GM18498 (cell line): ENCODE results near the gene DUOX1.

Experiments
- ATAC-seq: cut with Tn5 transposase; IDR thresholded peaks from one replicate; pipeline ENCODE4 v1.9.1; 2021; ENCODE audit warnings: mild to moderate bottlenecking, moderate library complexity; ENCODE audit not compliant: unreplicated experiment

Gene DUOX1

GRCh38 chr15:45185903-45186770 is 56.3 kb downstream of the DUOX1 start:
- no peak for ATAC-seq

- no peak for ATAC-seq
Observed at GRCh38 chr15:45186771-45187577, 57.2 kb downstream of the DUOX1 start.

- ATAC-seq = no peak
Observed at GRCh38 chr15:45187578-45187893, 57.7 kb downstream of the DUOX1 start.

GRCh38 chr15:45187894-45188830 is 58.4 kb downstream of the DUOX1 start, which contains the start of gene SHF:
Gene SHF, minus strand, starts transcription at chr15:45187966. Its CDS starts 15 bp downstream, at chr15:45187951.
- ATAC-seq = no peak

GRCh38 chr15:45197512-45197911 is 67.7 kb downstream of the DUOX1 start:
- ATAC-seq = no peak

- peak; percentile 62 for ATAC-seq
Observed at GRCh38 chr15:45198337-45199135, 68.7 kb downstream of the DUOX1 start.

GRCh38 chr15:45199136-45199810 is 69.5 kb downstream of the DUOX1 start:
- ATAC-seq = peak; percentile 8

- ATAC-seq = peak; percentile 42
Observed at GRCh38 chr15:45200001-45200798, 70.4 kb downstream of the DUOX1 start.

- peak; percentile 14 for ATAC-seq
Observed at GRCh38 chr15:45200799-45201556, 71.2 kb downstream of the DUOX1 start.

- ATAC-seq = no peak
Observed at GRCh38 chr15:45201557-45201859, 71.7 kb downstream of the DUOX1 start.

- no peak for ATAC-seq
Observed at GRCh38 chr15:45201869-45202268, 72.1 kb downstream of the DUOX1 start.

GRCh38 chr15:45203182-45203581 is 73.4 kb downstream of the DUOX1 start:
- ATAC-seq = no peak

GRCh38 chr15:45205192-45205591 is 75.4 kb downstream of the DUOX1 start:
- ATAC-seq = no peak

GRCh38 chr15:45212493-45212892 is 82.7 kb downstream of the DUOX1 start:
- no peak for ATAC-seq
